ENCODE results near the gene CPNE9.

CPNE9 gene

GRCh38 chr3:9669720-9670432, 33.8 kb upstream of the CPNE9 start:
- DNase-seq (ENCODE audit: low read depth) = no peak
- no peak overlapping the region for H3K4me3 ChIP-seq (ENCODE audit: control insufficient read depth, low read depth, low read length)

GRCh38 chr3:9673082-9673481, 30.6 kb upstream of the CPNE9 start:
- no peak for DNase-seq (ENCODE audit: low read depth)
- TF ChIP-seq, protein P1, sequence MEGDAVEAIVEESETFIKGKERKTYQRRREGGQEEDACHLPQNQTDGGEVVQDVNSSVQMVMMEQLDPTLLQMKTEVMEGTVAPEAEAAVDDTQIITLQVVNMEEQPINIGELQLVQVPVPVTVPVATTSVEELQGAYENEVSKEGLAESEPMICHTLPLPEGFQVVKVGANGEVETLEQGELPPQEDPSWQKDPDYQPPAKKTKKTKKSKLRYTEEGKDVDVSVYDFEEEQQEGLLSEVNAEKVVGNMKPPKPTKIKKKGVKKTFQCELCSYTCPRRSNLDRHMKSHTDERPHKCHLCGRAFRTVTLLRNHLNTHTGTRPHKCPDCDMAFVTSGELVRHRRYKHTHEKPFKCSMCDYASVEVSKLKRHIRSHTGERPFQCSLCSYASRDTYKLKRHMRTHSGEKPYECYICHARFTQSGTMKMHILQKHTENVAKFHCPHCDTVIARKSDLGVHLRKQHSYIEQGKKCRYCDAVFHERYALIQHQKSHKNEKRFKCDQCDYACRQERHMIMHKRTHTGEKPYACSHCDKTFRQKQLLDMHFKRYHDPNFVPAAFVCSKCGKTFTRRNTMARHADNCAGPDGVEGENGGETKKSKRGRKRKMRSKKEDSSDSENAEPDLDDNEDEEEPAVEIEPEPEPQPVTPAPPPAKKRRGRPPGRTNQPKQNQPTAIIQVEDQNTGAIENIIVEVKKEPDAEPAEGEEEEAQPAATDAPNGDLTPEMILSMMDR (conservative IDR thresholded peaks at IDR 0.05; ENCODE audit: control insufficient read depth, insufficient read depth, low read depth, low read length) = no peak
- H3K4me3 ChIP-seq (ENCODE audit: control insufficient read depth, low read depth, low read length) = no peak overlapping the region

More at GRCh38 chr3:9669720-9670432, 33.8 kb upstream of the CPNE9 start:
- TF ChIP-seq, protein P1 (conservative IDR thresholded peaks at IDR 0.05; ENCODE audit: control insufficient read depth, insufficient read depth, low read depth, low read length) = no peak

DNA sequence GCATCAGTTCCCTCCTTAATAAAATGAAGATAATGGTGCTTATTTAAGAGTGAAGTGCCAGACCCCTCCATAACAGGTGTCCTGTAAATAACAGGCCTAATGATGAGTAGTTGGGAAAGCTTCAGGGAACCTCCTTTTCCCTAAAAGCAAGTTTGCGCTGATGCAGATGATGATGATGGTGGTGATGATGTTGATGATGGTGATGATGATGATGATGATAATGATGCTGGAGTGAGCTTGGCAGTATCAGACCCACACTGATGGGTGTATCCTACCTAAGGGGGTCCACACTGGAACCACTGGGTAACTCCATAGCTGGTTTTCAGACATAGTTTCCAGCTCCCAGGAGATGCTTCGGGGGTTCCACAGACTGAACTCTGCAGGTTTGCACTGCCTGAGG, 29.9 kb upstream of the CPNE9 start:
- no peak overlapping the region for H3K4me3 ChIP-seq (ENCODE audit: control insufficient read depth, low read depth, low read length)
- no peak for DNase-seq (ENCODE audit: low read depth)
- TF ChIP-seq, protein P1 (conservative IDR thresholded peaks at IDR 0.05; ENCODE audit: control insufficient read depth, insufficient read depth, low read depth, low read length) = no peak

GRCh38 chr3:9675736-9676290, 27.8 kb upstream of the CPNE9 start:
- TF ChIP-seq, protein P1 (conservative IDR thresholded peaks at IDR 0.05; ENCODE audit: control insufficient read depth, insufficient read depth, low read depth, low read length) = no peak
- no peak for DNase-seq (ENCODE audit: low read depth)

DNA sequence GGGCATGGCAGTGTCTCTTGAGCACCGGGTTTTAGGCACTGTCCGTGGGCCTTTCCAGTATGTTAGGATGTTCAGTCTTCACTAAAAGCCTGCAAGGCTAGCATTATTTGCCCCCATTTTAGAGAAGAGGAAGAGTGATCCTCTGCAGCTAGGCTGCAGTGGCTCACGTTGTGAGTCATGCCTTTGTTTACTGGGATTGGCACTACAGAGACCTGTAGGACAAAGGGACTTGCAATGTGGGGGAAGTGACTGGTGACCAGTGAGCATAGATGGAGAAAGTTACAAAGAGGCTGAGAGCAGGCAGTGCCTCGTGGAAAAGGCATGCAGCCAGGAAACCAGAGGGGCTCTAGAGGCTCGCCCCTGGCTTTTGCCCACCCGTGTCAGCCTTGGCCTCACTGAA, 26.8 kb upstream of the CPNE9 start:
- no peak for DNase-seq (ENCODE audit: low read depth)
- TF ChIP-seq, protein P1 (conservative IDR thresholded peaks at IDR 0.05; ENCODE audit: control insufficient read depth, insufficient read depth, low read depth, low read length) = no peak
- H3K4me3 ChIP-seq (ENCODE audit: control insufficient read depth, low read depth, low read length) = no peak overlapping the region

More at GRCh38 chr3:9675736-9676290, 27.8 kb upstream of the CPNE9 start:
- no peak overlapping the region for H3K4me3 ChIP-seq (ENCODE audit: control insufficient read depth, low read depth, low read length)

DNA sequence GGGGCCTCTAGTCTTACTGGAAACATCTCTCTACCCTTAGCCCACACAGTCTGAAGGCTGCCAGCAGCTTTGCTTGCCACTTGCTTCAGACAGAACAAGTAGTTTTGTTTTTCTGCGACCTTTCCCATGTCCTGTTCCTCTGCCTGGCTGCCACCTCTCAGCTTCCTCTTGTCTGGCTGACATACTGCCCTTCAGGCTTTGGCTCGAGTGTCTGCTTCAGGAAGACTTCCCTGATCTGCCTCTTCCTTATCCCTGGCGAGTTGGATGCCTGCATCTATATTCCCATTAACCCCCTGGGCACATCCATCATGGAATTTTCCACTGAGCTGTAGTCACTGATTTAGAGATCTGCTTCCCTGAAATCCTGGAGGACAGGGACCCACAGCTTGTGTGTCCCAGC, 25.1 kb upstream of the CPNE9 start:
- no peak overlapping the region for H3K4me3 ChIP-seq (ENCODE audit: control insufficient read depth, low read depth, low read length)
- no peak for DNase-seq (ENCODE audit: low read depth)
- TF ChIP-seq, protein P1 (conservative IDR thresholded peaks at IDR 0.05; ENCODE audit: control insufficient read depth, insufficient read depth, low read depth, low read length) = no peak

Measured in fibroblast of mammary gland (primary cell).